CD4-positive, alpha-beta T cell treated with Interleukin-6 at 100 ng/mL for 8 hours (primary cell): ENCODE measurements around the gene DDB1.

Experiments
- DNase-seq: peaks from one replicate; pipeline ENCODE4 v3.0.0-alpha.2; 2020; ENCODE audit warnings: mixed read lengths, low spot score

The DDB1 gene

GRCh38 chr11:61356706-61357105, 23.8 kb upstream of the DDB1 start:
- no peak for DNase-seq

- no peak for DNase-seq
Measured at GRCh38 chr11:61354208-61354607, 21.3 kb upstream of the DDB1 start.

- no peak for DNase-seq
Measured at GRCh38 chr11:61353131-61354067, 20.5 kb upstream of the DDB1 start.

GRCh38 chr11:61352038-61352437, 19.1 kb upstream of the DDB1 start:
- DNase-seq: no peak

- no peak for DNase-seq
Measured at GRCh38 chr11:61350803-61351202, 17.9 kb upstream of the DDB1 start.

- no peak for DNase-seq
Measured at GRCh38 chr11:61350336-61350735, 17.4 kb upstream of the DDB1 start.

GRCh38 chr11:61349916-61350315, 17.0 kb upstream of the DDB1 start:
- DNase-seq: no peak

GRCh38 chr11:61349189-61349751, 16.4 kb upstream of the DDB1 start:
- no peak for DNase-seq

- DNase-seq: no peak
Measured at GRCh38 chr11:61347916-61348461, 15.1 kb upstream of the DDB1 start.

GRCh38 chr11:61345954-61346843, 13.3 kb upstream of the DDB1 start:
- DNase-seq: no peak

GRCh38 chr11:61345170-61345610, 12.3 kb upstream of the DDB1 start:
- DNase-seq: no peak

- DNase-seq: no peak
Measured at GRCh38 chr11:61343792-61344745, 11.2 kb upstream of the DDB1 start.

GRCh38 chr11:61342207-61342803, 9.4 kb upstream of the DDB1 start:
- DNase-seq: no peak

GRCh38 chr11:61341706-61342105, 8.8 kb upstream of the DDB1 start:
- no peak for DNase-seq

GRCh38 chr11:61340979-61341378, 8.1 kb upstream of the DDB1 start:
- DNase-seq: no peak

GRCh38 chr11:61339490-61339878, 6.6 kb upstream of the DDB1 start:
- no peak for DNase-seq

- no peak for DNase-seq
Measured at GRCh38 chr11:61338783-61339489, 6.0 kb upstream of the DDB1 start.

- DNase-seq: no peak
Measured at GRCh38 chr11:61337706-61338470, 5.0 kb upstream of the DDB1 start.
